ENCODE results near the gene SCFD1.

- TF ChIP-seq CTCF (IDR thresholded peaks at IDR 0.05) (no peak), POLR2A (IDR thresholded peaks at IDR 0.05) (no peak)
Measured at GRCh38 chr14:30680036-30680435, 57.9 kb downstream of the SCFD1 start.
